Cortex of kidney (tissue), 1 donor: ENCODE data around the gene NID1.
"Not testable (repeated sequence)": the region's sequence is repeated elsewhere in the genome, so short reads cannot be mapped to it uniquely, and the experiment has no call there.

Experiments
- DNase-seq: peaks from one replicate; lab custom pipeline; 2025; lab: John Stamatoyannopoulos, UW

Gene NID1

GRCh38 chr1:236030534-236030933 is 34.4 kb downstream of the NID1 start:
- DNase-seq: no peak

- DNase-seq: no peak
These were observed 35.4 kb downstream of the NID1 start for GRCh38 chr1:236029428-236029940.

GRCh38 chr1:236027104-236027503 is 37.8 kb downstream of the NID1 start:
- no peak for DNase-seq

DNA sequence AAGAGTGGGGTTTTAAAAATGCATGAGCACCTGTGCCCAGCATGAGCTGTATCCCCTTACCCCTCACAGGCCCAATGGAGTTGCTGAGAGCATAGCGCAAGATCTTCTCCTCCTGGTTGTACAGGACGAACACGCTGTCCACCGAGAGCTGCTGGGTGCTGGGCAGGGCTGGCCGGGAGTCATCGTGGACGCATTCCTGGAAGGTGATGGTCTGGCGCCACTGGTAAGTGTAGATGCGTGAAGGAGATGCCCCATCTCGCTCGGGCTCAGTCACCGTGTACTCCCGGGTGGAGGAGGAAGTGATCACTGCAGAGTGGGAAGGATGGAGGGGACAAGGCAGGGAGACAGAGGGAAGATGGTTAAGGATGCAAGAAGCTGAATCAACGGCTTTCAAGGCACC is 39.1 kb downstream of the NID1 start:
- no peak for DNase-seq

DNA sequence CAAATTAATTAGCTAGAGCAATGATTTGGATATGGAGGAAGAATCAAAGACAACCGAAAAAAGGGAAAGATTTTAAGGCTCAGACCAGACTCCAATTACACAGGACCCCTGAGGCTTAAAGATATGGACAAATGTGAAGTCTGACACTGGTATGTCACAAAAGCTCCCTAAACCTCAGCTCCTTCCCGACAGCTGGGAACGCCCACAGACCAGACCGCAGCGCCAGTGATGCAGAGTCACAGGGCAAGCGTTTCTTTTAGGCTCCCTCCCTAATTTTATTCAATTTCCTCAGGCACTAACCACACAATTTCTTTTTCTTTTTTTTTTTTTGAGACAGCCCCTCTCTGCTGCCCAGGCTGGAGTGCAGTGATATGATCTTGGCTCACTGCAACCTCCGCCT is 40.2 kb downstream of the NID1 start:
- no peak for DNase-seq

GRCh38 chr1:236023926-236024565 is 40.8 kb downstream of the NID1 start:
- no peak for DNase-seq

DNA sequence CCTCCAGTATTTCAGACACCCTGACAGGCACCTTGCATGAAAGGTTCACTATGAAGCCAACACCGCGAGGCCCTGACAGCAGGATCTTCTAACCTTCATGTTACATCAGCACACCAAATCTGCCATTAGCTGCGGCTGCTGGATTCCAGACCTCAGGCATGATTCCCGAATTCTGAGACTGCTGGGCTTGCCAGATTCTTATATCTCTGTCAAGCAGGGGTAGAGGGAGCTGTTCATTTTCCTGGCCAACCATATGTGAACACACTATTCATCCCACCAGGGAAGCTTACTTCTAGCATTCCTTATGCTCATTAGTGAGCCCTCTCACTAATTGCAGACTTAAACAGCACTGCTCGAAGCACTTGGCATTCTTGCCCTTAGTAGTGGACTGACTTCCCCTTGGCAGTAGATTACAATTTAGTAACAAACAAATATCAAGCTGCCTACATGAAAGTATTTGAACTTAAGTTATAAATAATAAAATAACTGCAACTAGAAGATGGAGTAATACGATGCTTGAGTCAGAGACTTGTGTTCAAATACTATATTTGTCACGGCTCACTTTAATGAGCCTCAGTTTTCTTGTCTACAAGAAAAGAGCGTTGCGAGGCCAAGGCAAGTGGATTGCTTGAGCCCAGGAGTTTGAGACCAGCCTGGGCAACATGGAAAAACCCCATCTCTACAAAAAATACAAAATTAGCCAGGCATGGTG is 43.3 kb downstream of the NID1 start:
- DNase-seq: no peak

GRCh38 chr1:236020359-236021219 is 44.3 kb downstream of the NID1 start:
- no peak for DNase-seq

- no peak for DNase-seq
These were observed 45.9 kb downstream of the NID1 start for GRCh38 chr1:236018885-236019453.

DNA sequence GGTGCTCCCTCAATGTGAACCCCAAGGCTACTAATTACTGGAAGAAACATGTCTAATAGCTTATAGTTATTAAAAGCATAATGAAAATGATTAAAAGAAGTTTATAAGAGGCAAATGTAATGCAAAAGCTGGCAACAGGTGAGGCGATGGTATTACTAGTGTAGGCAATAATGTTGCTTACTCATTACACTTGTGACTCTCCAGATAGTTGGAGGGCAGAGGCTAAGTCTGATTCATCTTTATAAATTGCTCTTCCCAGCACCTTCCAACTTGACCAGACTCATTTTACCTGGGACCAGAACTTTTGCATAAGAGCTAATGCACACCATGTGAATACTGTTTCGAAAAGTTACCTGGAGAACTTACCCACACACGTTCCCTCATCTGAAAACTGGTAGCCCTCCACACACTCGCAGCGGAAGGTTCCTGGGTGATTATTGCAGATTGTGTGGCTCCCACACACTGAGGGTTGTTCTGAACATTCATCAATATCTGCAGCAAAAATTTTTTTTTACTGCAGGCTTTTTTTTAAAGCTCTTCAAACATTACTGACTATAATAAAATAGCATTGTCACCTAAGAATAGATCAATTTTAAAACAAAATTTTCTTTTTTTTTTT is 48.0 kb downstream of the NID1 start:
- no peak for DNase-seq

DNA sequence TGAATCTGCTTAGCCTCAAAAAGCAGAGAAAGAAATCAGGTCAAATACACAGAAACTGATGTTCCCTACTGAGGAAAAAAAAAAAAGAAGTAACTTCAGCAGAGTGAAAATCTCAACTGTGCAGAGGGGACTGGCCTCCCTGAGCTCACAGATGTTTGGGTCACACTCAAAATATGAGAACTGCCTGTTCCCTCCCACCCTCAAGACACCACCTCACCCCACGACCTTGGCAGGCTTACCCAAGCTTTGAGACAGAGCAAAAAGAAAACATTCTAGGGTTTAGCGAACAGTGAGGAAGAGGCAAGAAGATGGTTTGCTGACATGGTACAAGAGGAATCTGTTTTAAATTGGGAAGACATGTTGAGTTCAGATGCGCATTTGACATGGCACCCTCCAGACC is 48.8 kb downstream of the NID1 start:
- no peak for DNase-seq

DNA sequence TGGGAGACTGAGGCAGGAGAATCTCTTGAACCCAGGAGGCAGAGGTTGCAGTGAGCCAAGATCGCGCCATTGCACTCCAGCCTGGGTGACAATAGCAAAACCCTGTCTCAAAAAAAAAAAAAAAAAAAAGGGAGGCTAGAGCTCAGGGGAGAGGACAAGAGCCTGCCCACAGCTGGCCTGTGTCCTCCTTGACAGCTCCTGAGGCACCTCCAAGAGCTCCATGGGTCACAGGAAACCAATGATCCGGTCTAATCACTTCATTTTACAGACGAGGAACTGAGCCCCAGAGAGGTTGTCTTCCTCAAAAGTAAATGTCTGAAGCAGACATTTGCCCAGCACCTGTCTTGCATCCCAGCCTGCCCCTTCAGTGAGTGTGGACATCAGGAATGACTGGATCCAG is 49.4 kb downstream of the NID1 start:
- no peak for DNase-seq

DNA sequence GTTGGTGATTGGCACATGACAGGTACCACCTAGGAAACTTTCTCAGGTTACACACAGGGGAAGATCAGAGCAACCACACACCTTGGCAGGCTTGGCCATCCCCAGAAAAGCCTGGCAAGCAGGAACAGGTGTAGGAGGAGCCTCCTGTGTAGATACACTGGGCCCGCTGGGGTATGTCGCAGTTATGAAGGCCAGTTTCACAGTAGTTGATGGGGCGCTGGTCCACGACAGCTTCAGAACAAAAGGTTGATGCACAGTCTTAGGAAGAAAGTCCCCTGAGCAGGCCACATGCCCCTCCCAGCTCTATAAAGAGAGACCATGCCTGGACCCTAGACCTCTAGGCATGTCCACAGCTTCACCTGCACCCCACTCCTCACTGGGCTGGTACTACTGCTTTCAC is 51.6 kb downstream of the NID1 start:
- no peak for DNase-seq

GRCh38 chr1:236011641-236012040 is 53.2 kb downstream of the NID1 start:
- DNase-seq: no peak

DNA sequence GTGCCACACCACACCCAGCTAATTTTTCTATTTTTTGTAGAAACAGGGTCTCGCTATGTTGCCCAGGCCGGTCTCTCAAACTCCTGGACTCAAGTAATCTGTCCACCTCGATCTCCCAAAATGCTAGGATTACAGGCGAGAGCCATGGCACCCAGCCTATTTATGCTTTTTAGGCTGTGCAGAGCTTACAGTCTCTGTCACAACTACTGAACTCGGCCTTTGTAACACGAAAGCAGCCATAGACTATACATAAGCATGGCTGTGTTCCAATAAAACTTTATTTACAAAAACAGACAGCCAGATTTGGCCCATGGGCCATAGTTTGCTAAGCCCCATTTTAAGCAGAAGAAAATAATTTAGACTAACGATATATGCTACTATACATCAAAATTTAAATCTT is 54.4 kb downstream of the NID1 start:
- DNase-seq: no peak

- no peak for DNase-seq
These were observed 55.0 kb downstream of the NID1 start for GRCh38 chr1:236009857-236010256.

GRCh38 chr1:236009191-236009590 is 55.7 kb downstream of the NID1 start:
- no peak for DNase-seq

GRCh38 chr1:236007781-236008180 is 57.1 kb downstream of the NID1 start:
- no peak for DNase-seq

GRCh38 chr1:236003058-236003457 is 61.8 kb downstream of the NID1 start:
- not testable (repeated sequence) for DNase-seq

- DNase-seq: no peak
These were observed 62.3 kb downstream of the NID1 start for GRCh38 chr1:236002572-236002971.

DNA sequence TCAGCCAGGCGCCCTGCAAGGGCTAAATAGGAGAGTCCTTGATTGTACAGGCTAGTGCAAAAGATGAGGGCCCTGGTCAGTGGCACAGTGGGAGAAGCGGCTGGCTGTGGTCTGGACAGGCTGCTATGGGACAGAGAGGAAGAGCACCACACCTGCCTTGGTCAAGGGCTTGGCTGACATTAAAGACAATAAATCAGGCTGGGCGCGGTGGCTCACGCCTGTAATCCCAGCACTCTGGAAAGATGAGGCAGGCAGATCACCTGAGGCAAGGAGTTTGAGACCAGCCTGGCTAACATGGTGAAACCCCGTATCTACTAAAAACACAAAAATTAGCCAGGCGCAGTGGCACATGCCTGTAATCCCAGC is 62.9 kb downstream of the NID1 start:
- DNase-seq: no peak

GRCh38 chr1:236000781-236001180 is 64.1 kb downstream of the NID1 start:
- DNase-seq: no peak
